Mesendoderm (in vitro differentiated cells): ENCODE data around the gene POLR3H.

Source experiments
- DNase-seq: peaks from one replicate; pipeline ENCODE4 v3.0.0; 2013
- H2AK5ac ChIP-seq: 2 replicates; pipeline ENCODE4 v1.6.1; 2013; ENCODE audit warnings: low read length, inconsistent platforms
- H2BK120ac ChIP-seq: 2 replicates; pipeline ENCODE4 v1.6.1; 2013; ENCODE audit warnings: low read depth, mild to moderate bottlenecking, low read length, moderate library complexity, mixed read lengths
- H2BK15ac ChIP-seq: replicated peaks from 2 replicates; pipeline ENCODE4 v1.6.1; 2013; ENCODE audit warnings: low read depth, mild to moderate bottlenecking, moderate library complexity
- H2BK5ac ChIP-seq: 2 replicates; pipeline ENCODE4 v1.6.1; 2013; ENCODE audit warnings: low read length, inconsistent platforms
- H3K18ac ChIP-seq: 2 replicates; pipeline ENCODE4 v1.6.1; 2013; ENCODE audit warnings: mild to moderate bottlenecking, low read length, mixed read lengths
- H3K23ac ChIP-seq: one replicate; pipeline ENCODE4 v1.6.1; 2013; ENCODE audit warnings: low read length
- H3K27ac ChIP-seq: 2 replicates; pipeline ENCODE4 v1.5.1; 2013; ENCODE audit warnings: low read depth, mild to moderate bottlenecking, inconsistent platforms, low read length, moderate library complexity
- H3K27me3 ChIP-seq: 2 replicates; pipeline ENCODE4 v1.6.1; 2013; ENCODE audit warnings: low read length, control low read depth, mild to moderate bottlenecking, inconsistent platforms; ENCODE audit not compliant: insufficient read depth, poor library complexity
- H3K36me3 ChIP-seq: 2 replicates; pipeline ENCODE4 v1.6.1; 2013; ENCODE audit warnings: low read length, inconsistent platforms; ENCODE audit not compliant: control insufficient read depth, insufficient read depth
- H3K4ac ChIP-seq: one replicate; pipeline ENCODE4 v1.6.1; 2013; ENCODE audit warnings: low read depth, mild to moderate bottlenecking, low read length, moderate library complexity
- H3K4me1 ChIP-seq: 2 replicates; pipeline ENCODE4 v1.6.1; 2013; ENCODE audit warnings: low read depth, low read length, inconsistent platforms; ENCODE audit not compliant: control insufficient read depth
- H3K4me2 ChIP-seq: 2 replicates; pipeline ENCODE4 v1.6.1; 2013; ENCODE audit warnings: low read length
- H3K4me3 ChIP-seq: 2 replicates; pipeline ENCODE4 v1.5.1; 2013; ENCODE audit warnings: mild to moderate bottlenecking, low read length
- H3K56ac ChIP-seq: one replicate; pipeline ENCODE4 v1.6.1; 2013; ENCODE audit warnings: low read length
- H3K79me1 ChIP-seq: 2 replicates; pipeline ENCODE4 v1.6.1; 2013; ENCODE audit warnings: low read length, inconsistent platforms
- H3K79me2 ChIP-seq: 2 replicates; pipeline ENCODE4 v1.6.1; 2013; ENCODE audit warnings: mild to moderate bottlenecking, low read length; ENCODE audit not compliant: control insufficient read depth, insufficient read depth
- H3K9ac ChIP-seq: 2 replicates; pipeline ENCODE4 v1.6.1; 2013; ENCODE audit warnings: low read length, inconsistent platforms
- H4K5ac ChIP-seq: one replicate; pipeline ENCODE4 v1.6.1; 2013; ENCODE audit warnings: low read length
- H4K8ac ChIP-seq: one replicate; pipeline ENCODE4 v1.6.1; 2013; ENCODE audit warnings: low read depth, mild to moderate bottlenecking, control low read depth, low read length, moderate library complexity
- WGBS: extraction: QIAGEN DNeasy Blood & Tissue Kit; methylation state at CpG from one replicate; pipeline ENCODE4 v1.1.7; 2013; ENCODE audit warnings: low lambda C conversion rate, missing lambda C conversion rate; ENCODE audit not compliant: insufficient coverage; ENCODE audit errors: extremely low coverage; 5-methylcytosine and 5-hydroxymethylcytosine counted together

The POLR3H gene

DNA sequence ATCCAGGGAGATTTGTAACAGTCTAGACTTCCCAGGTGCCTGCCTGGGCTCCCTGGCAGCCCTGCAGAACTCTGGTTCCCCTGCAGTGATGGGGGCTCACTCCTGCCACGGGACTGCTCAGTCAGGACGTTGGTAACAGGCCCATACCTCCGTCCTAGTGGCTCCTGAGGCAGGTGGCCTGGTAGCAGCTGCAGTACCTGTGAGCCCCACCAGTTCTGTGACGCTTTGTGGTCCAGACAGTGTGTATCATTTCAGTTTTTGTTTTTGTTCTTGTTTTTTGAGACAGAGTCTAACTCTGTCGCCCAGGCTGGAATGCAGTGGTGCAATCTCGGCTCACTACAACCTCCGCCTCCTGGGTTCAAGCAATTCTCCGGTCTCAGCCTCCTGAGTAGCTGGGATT, 27.8 kb downstream of the POLR3H start:
- no peak overlapping the region for H2BK5ac ChIP-seq
- no peak overlapping the region for H2BK15ac ChIP-seq
- no peak overlapping the region for H3K56ac ChIP-seq
- H3K36me3 ChIP-seq, result peaks cover 1% of the 10 kb centered on the region
- H3K4ac ChIP-seq, result no peak overlapping the region
- H3K18ac ChIP-seq, result no peak overlapping the region
- no peaks in the 10 kb centered on the region for H3K79me2 ChIP-seq
- DNase-seq, result no peak
- H3K4me3 ChIP-seq, result no peak overlapping the region
- no peak overlapping the region for H3K4me2 ChIP-seq
- no peak overlapping the region for H3K27ac ChIP-seq
- no peak overlapping the region for H2BK120ac ChIP-seq
- no peaks in the 10 kb centered on the region for H3K27me3 ChIP-seq
- no CpG with 5 or more reads among the region's 8 CpGs for WGBS
- H3K4me1 ChIP-seq, result peaks cover 13% of the 10 kb centered on the region
- H3K23ac ChIP-seq, result no peak overlapping the region
- H3K79me1 ChIP-seq, result no peaks in the 10 kb centered on the region
- no peak overlapping the region for H2AK5ac ChIP-seq
- H4K5ac ChIP-seq, result no peak overlapping the region
- H3K9ac ChIP-seq, result no peak overlapping the region
- H4K8ac ChIP-seq, result no peak overlapping the region

GRCh38 chr22:41513391-41513790, 30.9 kb downstream of the POLR3H start:
- peak overlapping the region; percentile 80 for H3K56ac ChIP-seq
- no peaks in the 10 kb centered on the region for H3K79me1 ChIP-seq
- peak overlapping the region; percentile 66 for H3K23ac ChIP-seq
- H3K27ac ChIP-seq, result peak overlapping the region; percentile 53
- H3K79me2 ChIP-seq, result no peaks in the 10 kb centered on the region
- DNase-seq, result no peak
- peak overlapping the region; percentile 97 for H2AK5ac ChIP-seq
- no peaks in the 10 kb centered on the region for H3K27me3 ChIP-seq
- H3K36me3 ChIP-seq, result peaks cover 1% of the 10 kb centered on the region
- peak overlapping the region; percentile 54 for H2BK5ac ChIP-seq
- H2BK15ac ChIP-seq, result peak overlapping the region; percentile 2
- H3K4me2 ChIP-seq, result no peak overlapping the region
- H3K4me1 ChIP-seq, result peaks cover 13% of the 10 kb centered on the region
- no peak overlapping the region for H4K8ac ChIP-seq
- peak overlapping the region; percentile 81 for H3K4ac ChIP-seq
- no CpG with 5 or more reads among the region's 5 CpGs for WGBS
- H2BK120ac ChIP-seq, result no peak overlapping the region
- H4K5ac ChIP-seq, result no peak overlapping the region
- peak overlapping the region; percentile 52 for H3K18ac ChIP-seq
- H3K4me3 ChIP-seq, result no peak overlapping the region
- H3K9ac ChIP-seq, result peak overlapping the region; percentile 44

- H3K36me3 ChIP-seq, result peaks cover 1% of the 10 kb centered on the region
- WGBS, result no CpG with 5 or more reads among the region's 17 CpGs
- no peak overlapping the region for H2BK120ac ChIP-seq
- H4K8ac ChIP-seq, result no peak overlapping the region
- peak overlapping the region; percentile 53 for H3K27ac ChIP-seq
- H3K18ac ChIP-seq, result peak overlapping the region; percentile 52
- peak overlapping the region; percentile 80 for H3K56ac ChIP-seq
- H3K4me2 ChIP-seq, result no peak overlapping the region
- no peak overlapping the region for H2BK15ac ChIP-seq
- peak; percentile 95 for DNase-seq
- peak overlapping the region; percentile 81 for H3K4ac ChIP-seq
- H3K23ac ChIP-seq, result peak overlapping the region; percentile 51
- H4K5ac ChIP-seq, result no peak overlapping the region
- H3K79me1 ChIP-seq, result no peaks in the 10 kb centered on the region
- H3K79me2 ChIP-seq, result no peaks in the 10 kb centered on the region
- H2AK5ac ChIP-seq, result peak overlapping the region; percentile 97
- no peaks in the 10 kb centered on the region for H3K27me3 ChIP-seq
- no peak overlapping the region for H3K4me3 ChIP-seq
- peak overlapping the region; percentile 44 for H3K9ac ChIP-seq
- peaks cover 13% of the 10 kb centered on the region for H3K4me1 ChIP-seq
- peak overlapping the region; percentile 88 for H2BK5ac ChIP-seq
These were observed 31.7 kb downstream of the POLR3H start for GRCh38 chr22:41512421-41513194.

- H4K5ac ChIP-seq, result no peak overlapping the region
- no peak overlapping the region for H2BK15ac ChIP-seq
- H2BK120ac ChIP-seq, result no peak overlapping the region
- no peak overlapping the region for H4K8ac ChIP-seq
- WGBS, result no CpG with 5 or more reads among the region's 2 CpGs
- peaks cover 2% of the 10 kb centered on the region for H3K79me1 ChIP-seq
- no peak overlapping the region for H3K9ac ChIP-seq
- no peak for DNase-seq
- no peak overlapping the region for H3K18ac ChIP-seq
- H3K23ac ChIP-seq, result no peak overlapping the region
- peaks cover 13% of the 10 kb centered on the region for H3K4me1 ChIP-seq
- H3K27ac ChIP-seq, result no peak overlapping the region
- no peaks in the 10 kb centered on the region for H3K27me3 ChIP-seq
- no peak overlapping the region for H3K4me3 ChIP-seq
- H2AK5ac ChIP-seq, result no peak overlapping the region
- no peaks in the 10 kb centered on the region for H3K79me2 ChIP-seq
- H3K4me2 ChIP-seq, result no peak overlapping the region
- H2BK5ac ChIP-seq, result no peak overlapping the region
- H3K56ac ChIP-seq, result no peak overlapping the region
- peaks cover 1% of the 10 kb centered on the region for H3K36me3 ChIP-seq
- no peak overlapping the region for H3K4ac ChIP-seq
These were observed 32.7 kb downstream of the POLR3H start for GRCh38 chr22:41511521-41511968.

DNA sequence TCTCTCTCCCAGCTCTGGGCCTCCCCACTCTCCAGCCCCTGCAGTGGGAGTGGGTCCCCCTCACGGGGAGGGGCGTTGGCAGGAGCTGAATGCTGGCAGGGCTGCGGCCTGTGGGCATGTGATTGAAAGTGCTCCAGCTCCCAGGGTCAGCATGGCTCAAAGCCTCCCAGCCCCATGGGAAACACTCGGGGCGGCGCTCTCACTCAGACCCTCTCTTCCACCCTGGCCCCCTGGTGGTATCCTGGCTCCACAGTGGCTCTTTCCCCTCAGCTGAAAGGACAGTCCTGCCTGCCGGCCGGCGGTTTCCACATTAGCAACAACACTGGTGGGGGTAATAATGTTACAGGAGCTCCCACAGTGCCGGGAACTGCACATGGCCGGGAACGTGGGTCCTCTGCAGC, 35.5 kb downstream of the POLR3H start:
- Histone ChIP-seq H3K4me1 (peaks cover 13% of the 10 kb centered on the region), H3K9ac (no peak overlapping the region), H4K8ac (no peak overlapping the region), H3K79me1 (peaks cover 2% of the 10 kb centered on the region), H3K18ac (no peak overlapping the region), H3K27ac (no peak overlapping the region), H2BK5ac (no peak overlapping the region), H2BK120ac (no peak overlapping the region), H2BK15ac (no peak overlapping the region), H3K36me3 (peaks cover under 1% of the 10 kb centered on the region), H3K4ac (no peak overlapping the region), H3K4me2 (no peak overlapping the region), H2AK5ac (no peak overlapping the region), H3K27me3 (no peaks in the 10 kb centered on the region), H3K56ac (no peak overlapping the region), H4K5ac (no peak overlapping the region), H3K4me3 (no peak overlapping the region), H3K23ac (no peak overlapping the region), H3K79me2 (no peaks in the 10 kb centered on the region)
- no CpG with 5 or more reads among the region's 12 CpGs for WGBS
- no peak for DNase-seq
